HepG2 (cell line): ENCODE data around the gene PRKN. TPM values are rescaled to one million over a fixed set of nuclear protein-coding genes. Genes with fewer than 3 reads are reported as not detected.

Experiments used
- ATAC-seq: fragments of 200-7000 bp; cut with Tn5 transposase; 3 replicates; pipeline ENCODE4 v1.9.1; 2020; ENCODE audit warnings: mild to moderate bottlenecking, moderate library complexity
- BruUV-seq: library from RNA; stranded (reverse); fragments of 400-500 nt; replicated peaks from 2 replicates; lab custom pipeline; 2021; lab: Mats Ljungman, UMichigan
- CTCF ChIA-PET: fragments of 300-600 bp; formaldehyde crosslinking; extraction: SDS; loops from one replicate; lab custom pipeline; 2021; ENCODE audit warnings: low total read pairs, inconsistent platforms, low intra/inter-chr PET ratio; lab: Yijun Ruan, JAX
- POLR2A ChIA-PET: fragments of 350-600 bp; sonication (Branson Sonifier 250); formaldehyde crosslinking; loops from one replicate; lab custom pipeline; 2020; ENCODE audit warnings: antibody characterized with exemption, inconsistent platforms; lab: Yijun Ruan, JAX
- DNase-seq: peaks from one replicate; pipeline ENCODE4 v3.0.0-alpha.2; 2015; ENCODE audit warnings: low spot score
- FAIRE-seq: peaks from 3 replicates; lab custom pipeline; 2011; peaks lifted over from hg19 to GRCh38; lab: Jason Lieb, UNC
- H2AFZ ChIP-seq: one replicate; pipeline ENCODE4 v1.6.1; 2011; ENCODE audit warnings: low read length, inconsistent platforms
- H3K27ac ChIP-seq: fragments of 300-600 bp; 3 replicates; pipeline ENCODE4 v1.8.0; 2011; ENCODE audit warnings: mixed run types, mild to moderate bottlenecking, mixed read lengths, low read length, inconsistent platforms; ENCODE audit not compliant: insufficient read depth; ENCODE audit errors: extremely low read length
- H3K27me3 ChIP-seq, 2 experiments: fragments of 200-600 bp in 1 of 2; 2 replicates in 1 of 2; 3 replicates in 1 of 2; pipeline versions ENCODE4 v1.6.0 to v1.8.0; 2011; ENCODE audit warnings: low read length in 2 of 2, mild to moderate bottlenecking in 2 of 2, moderate library complexity in 2 of 2, inconsistent platforms in 1 of 2; ENCODE audit not compliant: insufficient read depth in 2 of 2, control insufficient read depth in 1 of 2
- H3K36me3 ChIP-seq, 2 experiments: fragments of 200-600 bp in 1 of 2; replicated peaks in 1 of 2; 2 replicates in 1 of 2; 3 replicates in 1 of 2; pipeline versions ENCODE4 v1.5.1 to v1.8.0; 2011; ENCODE audit warnings: low read length in 2 of 2, inconsistent platforms in 1 of 2; ENCODE audit not compliant: insufficient read depth in 2 of 2, control insufficient read depth in 1 of 2
- H3K4me1 ChIP-seq: 2 replicates; pipeline ENCODE4 v1.5.1; 2012; ENCODE audit warnings: low read length, inconsistent platforms; ENCODE audit not compliant: insufficient read depth
- H3K4me2 ChIP-seq: 2 replicates; pipeline ENCODE4 v1.6.0; 2011; ENCODE audit warnings: low read depth, low read length, inconsistent platforms
- H3K4me3 ChIP-seq, 3 experiments: fragments of 200-600 bp in 1 of 3; sonication (generic), shearing (Covaris generic) in 1 of 3; replicated peaks in 1 of 3; 2 replicates each; pipeline ENCODE4 v1.5.1; 2011 to 2016; ENCODE audit warnings: low read length in 3 of 3, inconsistent platforms in 2 of 3, low read depth in 2 of 3, mild to moderate bottlenecking in 2 of 3, control low read depth in 1 of 3, mixed read lengths in 1 of 3; ENCODE audit not compliant: insufficient read depth in 1 of 3
- H3K79me2 ChIP-seq: one replicate; pipeline ENCODE4 v1.6.1; 2011; ENCODE audit warnings: low read length, inconsistent platforms; ENCODE audit not compliant: insufficient read depth
- H3K9ac ChIP-seq: 2 replicates; pipeline ENCODE4 v1.6.0; 2011; ENCODE audit warnings: mild to moderate bottlenecking, low read depth, low read length, inconsistent platforms; ENCODE audit not compliant: insufficient read depth
- H3K9me3 ChIP-seq: 2 replicates; pipeline ENCODE4 v1.5.1; 2012; ENCODE audit warnings: mild to moderate bottlenecking, low read length
- H4K20me1 ChIP-seq: 2 replicates; pipeline ENCODE4 v1.6.0; 2011; ENCODE audit warnings: inconsistent platforms, mild to moderate bottlenecking, low read length, moderate library complexity; ENCODE audit not compliant: insufficient read depth
- ARNTL ChIP-seq: sonication (generic); formaldehyde crosslinking; IDR thresholded peaks from 2 replicates; pipeline ENCODE4 v1.4.0; 2020; ENCODE audit warnings: mild to moderate bottlenecking, missing genetic modification reagents
- FOXO1 ChIP-seq: sonication (generic); formaldehyde crosslinking; IDR thresholded peaks from 2 replicates; pipeline ENCODE4 v1.4.0; 2020; ENCODE audit warnings: missing genetic modification reagents
- HIVEP1 ChIP-seq: sonication (generic); formaldehyde crosslinking; IDR thresholded peaks from 2 replicates; pipeline ENCODE4 v1.4.0; 2020; ENCODE audit warnings: mild to moderate bottlenecking, missing genetic modification reagents
- KDM4B ChIP-seq: sonication (generic); formaldehyde crosslinking; IDR thresholded peaks from 2 replicates; pipeline ENCODE4 v1.4.0; 2020; ENCODE audit warnings: missing genetic modification reagents
- LRRFIP1 ChIP-seq: sonication (generic); formaldehyde crosslinking; conservative IDR thresholded peaks from 2 replicates; pipeline ENCODE4 v1.4.0; 2020; ENCODE audit warnings: missing genetic modification reagents
- SOX13 ChIP-seq, 3 experiments: fragments of 450-650 bp in 1 of 3; sonication (generic) in 1 of 3; formaldehyde crosslinking in 1 of 3; IDR thresholded peaks in 2 of 3; conservative IDR thresholded peaks in 1 of 3; 2 replicates each; pipeline versions ENCODE4 v1.5.0 to v1.6.1; 2016 to 2020; ENCODE audit warnings: antibody characterized with exemption in 1 of 3, mild to moderate bottlenecking in 1 of 3, missing compliant biosample characterization in 1 of 3, missing genetic modification reagents in 1 of 3, moderate library complexity in 1 of 3
- SRY ChIP-seq: sonication (generic); formaldehyde crosslinking; IDR thresholded peaks from 2 replicates; pipeline ENCODE4 v1.8.0; 2022; ENCODE audit warnings: mild to moderate bottlenecking, missing genetic modification reagents
- ZBTB46 ChIP-seq: sonication (generic); formaldehyde crosslinking; IDR thresholded peaks from 2 replicates; pipeline ENCODE4 v1.4.0; 2020; ENCODE audit warnings: mild to moderate bottlenecking, missing genetic modification reagents, borderline replicate concordance
- ZNF224 ChIP-seq: sonication (generic); formaldehyde crosslinking; IDR thresholded peaks from 2 replicates; pipeline ENCODE4 v1.5.0; 2020; ENCODE audit warnings: mild to moderate bottlenecking, missing genetic modification reagents
- ZNF710 ChIP-seq: sonication (generic); formaldehyde crosslinking; IDR thresholded peaks from 2 replicates; pipeline ENCODE4 v1.5.0; 2020; ENCODE audit warnings: mild to moderate bottlenecking, missing genetic modification reagents, borderline replicate concordance
- WGBS: methylation state at CpG from one replicate; pipeline ENCODE4 v1.1.6; 2017; ENCODE audit warnings: low lambda C conversion rate; 5-methylcytosine and 5-hydroxymethylcytosine counted together
- in situ Hi-C: cut with HindIII; loops from 2 replicates; pipeline ENCODE4 v1.10.0; 2017; ENCODE audit warnings: low pct_unique_long_range_greater_than_20kb; ENCODE audit not compliant: extremely low pct_ligation_motif_present
- intact Hi-C: fragments of 100-400 bp; cut with micrococcal nuclease; formaldehyde crosslinking; loops from one replicate; pipeline ENCODE4 v1.10.0; 2022; ENCODE audit not compliant: unreplicated experiment
- polyA plus RNA-seq, 8 experiments: library from polyadenylated mRNA; depleted of rRNA in 3 of 8; stranded (reverse) in 7 of 8; unstranded in 1 of 8; fragments of >200 nt; fragmentation: Illumina TruSeq in 4 of 8; extraction: Trizol in 4 of 8; gene quantifications; 2 replicates each; pipeline versions ENCODE4 v1.2.1 to v1.2.3, GENCODE V29; 2011 to 2016; ENCODE audit warnings: low read depth in 4 of 8, missing spikeins in 1 of 8, mixed read lengths in 1 of 8; ENCODE audit not compliant: insufficient read depth in 1 of 8
- total RNA-seq, 5 experiments: library from RNA; depleted of rRNA; stranded (reverse); fragments of >200 nt; fragmentation: Illumina TruSeq; extraction: Trizol; gene quantifications; 2 replicates each; pipeline ENCODE4 v1.2.3, GENCODE V29; 2016; ENCODE audit warnings: low read depth in 1 of 5

Gene PRKN
- total and polyA plus RNA-seq, 2 of the 13 experiments (the other 11 are each of a cell fraction or from before 2014, with no cell fraction given) = 0.31 to 0.44 TPM

GRCh38 chr6:161383951-161384350 lies 1343.6 kb downstream of the PRKN start:
- CTCF ChIA-PET = no interaction called here
- ATAC-seq = no peak

More at GRCh38 chr6:161383951-161384350, 1343.6 kb downstream of the PRKN start:
- FAIRE-seq = no peak
- Histone ChIP-seq H3K9ac (no peak overlapping the region), H3K4me1 (no peaks in the 10 kb centered on the region), H3K36me3 (no peaks in the 10 kb centered on the region), H3K79me2 (no peaks in the 10 kb centered on the region), H3K4me2 (no peak overlapping the region), H3K9me3 (no peaks in the 10 kb centered on the region), H3K27ac (no peak overlapping the region), H2AFZ (no peak overlapping the region), H3K27me3 (no peaks in the 10 kb centered on the region; a peak in 1 of 5 replicates), H3K4me3 (no peak overlapping the region), H4K20me1 (no peaks in the 10 kb centered on the region)
- DNase-seq = no peak
- TF ChIP-seq ZBTB46 (CRISPR knock-in tag) (no peak), FOXO1 (CRISPR knock-in tag) (no peak), ZNF224 (CRISPR knock-in tag) (no peak), LRRFIP1 (CRISPR knock-in tag) (no peak), KDM4B (CRISPR knock-in tag) (no peak), SOX13 (IDR thresholded peaks at IDR 0.05) (no peak), SOX13 (CRISPR knock-in tag; conservative IDR thresholded peaks at IDR 0.05 in 1 of 2, IDR thresholded peaks at IDR 0.05 in 1 of 2) (no peak), HIVEP1 (no peak), SRY (CRISPR knock-in tag) (no peak), ZNF710 (no peak), ARNTL (CRISPR knock-in tag) (no peak)
- no TSS peak for BruUV-seq
- POLR2A ChIA-PET = no interaction called here
- intact Hi-C loops = no loop called here
- in situ Hi-C loops = no loop called here
- 53% methylated on average over 6 of the region's 6 CpGs for WGBS
